B cell (primary cell): ENCODE data around the gene FMN1. TPM values are rescaled to one million over a fixed set of nuclear protein-coding genes. Genes with fewer than 3 reads are reported as not detected.
"Not testable (repeated sequence)": the region's sequence is repeated elsewhere in the genome, so short reads cannot be mapped to it uniquely, and the experiment has no call there.

Experiments used
- ATAC-seq: fragments of 200-7000 bp; cut with Tn5 transposase; one replicate; pipeline ENCODE4 v1.10.0; 2021; ENCODE audit warnings: low read depth, mild to moderate bottlenecking, moderate number of reproducible peaks, moderate library complexity
- CTCF ChIA-PET: fragments of 350-600 bp; sonication (Branson Sonifier 250); formaldehyde crosslinking; loops from one replicate; lab custom pipeline; 2021; ENCODE audit warnings: antibody characterized with exemption, inconsistent platforms; lab: Charles Lee
- POLR2A ChIA-PET: fragments of 350-600 bp; sonication (Branson Sonifier 250); formaldehyde crosslinking; loops from one replicate; lab custom pipeline; 2021; ENCODE audit warnings: antibody characterized with exemption; lab: Charles Lee
- DNase-seq: peaks from one replicate; pipeline ENCODE4 v3.0.0; 2013
- H2AFZ ChIP-seq: 2 replicates; pipeline ENCODE4 v1.6.1; 2012; ENCODE audit warnings: mild to moderate bottlenecking, low read depth, low read length; ENCODE audit not compliant: insufficient read depth, poor library complexity, severe bottlenecking
- H3K27ac ChIP-seq, 2 donors: 1 replicate in 1 of 2; 2 replicates in 1 of 2; pipeline ENCODE4 v1.5.1; 2012 to 2013; ENCODE audit warnings: low read length in 2 of 2, mild to moderate bottlenecking in 2 of 2, moderate library complexity in 1 of 2
- H3K27me3 ChIP-seq, 4 experiments: fragments of 200-600 bp in 1 of 4; sonication (generic) in 1 of 4; replicated peaks in 1 of 4; 1 replicate in 2 of 4; 2 replicates in 2 of 4; pipeline versions ENCODE4 v1.6.1 to v1.7.0; 2013 to 2016; ENCODE audit warnings: low read length in 3 of 4, mild to moderate bottlenecking in 2 of 4, mixed read lengths in 1 of 4, moderate library complexity in 1 of 4; ENCODE audit not compliant: insufficient read depth in 4 of 4, control insufficient read depth in 3 of 4; ENCODE audit errors: control extremely low read depth in 1 of 4
- H3K36me3 ChIP-seq, 2 experiments: replicated peaks in 1 of 2; 1 replicate in 1 of 2; 2 replicates in 1 of 2; pipeline versions ENCODE4 v1.6.1 to v1.7.1; 2013; ENCODE audit warnings: low read length in 1 of 2; ENCODE audit not compliant: insufficient read depth in 2 of 2, control insufficient read depth in 1 of 2; ENCODE audit errors: control extremely low read depth in 1 of 2, extremely low read depth in 1 of 2
- H3K4me1 ChIP-seq, 2 donors: fragments of 200-600 bp in 1 of 2; sonication (generic) in 1 of 2; 1 replicate in 1 of 2; 2 replicates in 1 of 2; pipeline versions ENCODE4 v1.5.1 to v1.6.1; 2013 to 2017; ENCODE audit warnings: low read length in 2 of 2; ENCODE audit not compliant: control insufficient read depth in 2 of 2, insufficient read depth in 2 of 2
- H3K4me2 ChIP-seq: replicated peaks from 2 replicates; pipeline ENCODE3; 2012; ENCODE audit warnings: mild to moderate bottlenecking, low read depth, low read length; ENCODE audit not compliant: poor library complexity, severe bottlenecking
- H3K4me3 ChIP-seq, 5 experiments: fragments of 200-600 bp in 1 of 5; sonication (generic) in 1 of 5; 1 replicate in 3 of 5; 2 replicates in 2 of 5; pipeline versions ENCODE4 v1.5.1 to v1.7.0; 2011 to 2016; ENCODE audit warnings: low read length in 4 of 5, mild to moderate bottlenecking in 4 of 5, low read depth in 2 of 5, control low read depth in 1 of 5, moderate library complexity in 1 of 5; ENCODE audit not compliant: insufficient read depth in 1 of 5; ENCODE audit errors: control extremely low read depth in 1 of 5, extremely low read depth in 1 of 5
- H3K79me2 ChIP-seq: fragments of 200-600 bp; sonication (generic); one replicate; pipeline ENCODE4 v1.6.0; 2016; ENCODE audit warnings: low read length; ENCODE audit not compliant: control insufficient read depth, insufficient read depth
- H3K9ac ChIP-seq: fragments of 200-600 bp; sonication (generic); 2 replicates; pipeline ENCODE4 v1.6.1; 2017; ENCODE audit warnings: mild to moderate bottlenecking, low read length, moderate library complexity
- H3K9me3 ChIP-seq, 3 donors: one replicate each; pipeline versions ENCODE4 v1.6.1 to v1.7.1; 2013; ENCODE audit warnings: low read length in 2 of 3; ENCODE audit not compliant: control insufficient read depth in 2 of 3, insufficient read depth in 1 of 3; ENCODE audit errors: control extremely low read depth in 1 of 3
- H4K20me1 ChIP-seq: 2 replicates; pipeline ENCODE4 v1.6.0; 2012; ENCODE audit warnings: mild to moderate bottlenecking, low read length; ENCODE audit not compliant: insufficient read depth, control insufficient read depth, poor library complexity, severe bottlenecking
- H3K27ac Mint-ChIP-seq: one replicate; pipeline ENCODE4 v1.8.0; 2021; ENCODE audit warnings: mixed read lengths
- H3K27me3 Mint-ChIP-seq: one replicate; pipeline ENCODE4 v1.8.0; 2021; ENCODE audit warnings: mixed read lengths
- H3K4me1 Mint-ChIP-seq: one replicate; pipeline ENCODE4 v1.8.0; 2021; ENCODE audit warnings: mixed read lengths
- H3K4me3 Mint-ChIP-seq: one replicate; pipeline ENCODE4 v1.8.0; 2021; ENCODE audit warnings: mixed read lengths
- H3K9me3 Mint-ChIP-seq: one replicate; pipeline ENCODE4 v1.8.0; 2022; ENCODE audit warnings: mixed read lengths; ENCODE audit not compliant: insufficient read depth
- EZH2 ChIP-seq: IDR thresholded peaks from 2 replicates; pipeline ENCODE4 v1.6.1; 2012; ENCODE audit warnings: borderline replicate concordance, low read depth, mild to moderate bottlenecking, moderate library complexity, low read length; ENCODE audit not compliant: insufficient read depth, poor library complexity, severe bottlenecking
- WGBS: methylation state at CpG from one replicate; pipeline ENCODE4 v1.1.5; 2013; ENCODE audit warnings: missing lambda C conversion rate; ENCODE audit not compliant: insufficient coverage; 5-methylcytosine and 5-hydroxymethylcytosine counted together
- intact Hi-C: fragments of 100-400 bp; cut with micrococcal nuclease; formaldehyde crosslinking; loops from one replicate; pipeline ENCODE4 v1.10.0; 2022
- polyA plus RNA-seq: library from polyadenylated mRNA; depleted of rRNA; stranded (reverse); fragments of >200 nt; gene quantifications from 2 replicates; pipeline ENCODE4 v1.2.3, GENCODE V29; 2012
- total RNA-seq, 2 donors: library from RNA; stranded (reverse); fragments of 120-200 nt in 1 of 2; gene quantifications; 1 replicate in 1 of 2; 2 replicates in 1 of 2; pipeline versions ENCODE4 v1.2.3 to v1.2.4, GENCODE V29; 2013 to 2022
- TF ChIP-seq, protein P1 (sequence below): fragments of 200-600 bp; IDR thresholded peaks from one replicate; pipeline ENCODE4 v1.8.0; 2022; ENCODE audit warnings: antibody characterized with exemption, mild to moderate bottlenecking

FMN1 gene
- total and polyA plus RNA-seq, 2 donors (not counting 1 experiment from before 2014, with no cell fraction given): 0.21 to 0.96 TPM

DNA sequence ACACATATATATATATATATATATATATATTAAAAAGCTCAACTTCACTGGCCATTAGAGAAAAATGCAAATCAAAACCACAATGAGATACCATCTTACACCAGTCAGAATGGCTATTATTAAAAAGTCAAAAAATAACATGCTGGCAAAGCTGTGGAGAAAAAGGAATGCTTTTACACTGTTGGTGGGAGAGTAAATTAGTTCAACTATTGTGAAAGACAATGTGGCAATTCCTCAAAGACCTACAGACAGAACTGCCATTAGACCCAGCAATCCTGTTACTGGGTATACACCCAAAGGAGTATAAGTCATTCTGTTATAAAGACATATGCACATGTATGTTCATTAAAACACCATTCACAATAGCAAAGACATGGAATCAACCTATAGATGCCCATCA is 244.5 kb downstream of the FMN1 start:
- H2AFZ ChIP-seq, H3K79me2 ChIP-seq, H3K36me3 ChIP-seq, H3K9ac ChIP-seq, H3K4me3 Mint-ChIP-seq, H3K27ac Mint-ChIP-seq, H3K4me2 ChIP-seq, H3K4me1 Mint-ChIP-seq, ATAC-seq, intact Hi-C loops, H3K4me3 ChIP-seq, H3K9me3 Mint-ChIP-seq, H3K27ac ChIP-seq, H3K27me3 ChIP-seq, DNase-seq, POLR2A ChIA-PET, H3K27me3 Mint-ChIP-seq, H3K9me3 ChIP-seq, H3K4me1 ChIP-seq, H4K20me1 ChIP-seq: not testable (repeated sequence)
- CTCF ChIA-PET: interaction anchor here (0.6 kb wide), 1 partner anchor 14 kb away, joined by 3 read pairs; no protein-coding TSS in a partner anchor

- POLR2A ChIA-PET: no interaction called here
- Histone ChIP-seq H3K4me2 (no peak overlapping the region), H2AFZ (no peak overlapping the region), H3K79me2 (no peaks in the 10 kb centered on the region), H4K20me1 (no peaks in the 10 kb centered on the region), H3K4me3 (no peak overlapping the region), H3K36me3 (no peaks in the 10 kb centered on the region), H3K4me1 (no peaks in the 10 kb centered on the region), H3K9me3 (peaks cover 0 to 1% (median 0%) of the 10 kb centered on the region in 3 donors), H3K27me3 (no peaks in the 10 kb centered on the region), H3K27ac (no peak overlapping the region), H3K9ac (no peak overlapping the region)
- H3K27ac Mint-ChIP-seq: no peak overlapping the region
- H3K9me3 Mint-ChIP-seq: peaks cover 6% of the 10 kb centered on the region
- ATAC-seq (no peak), DNase-seq (no peak)
- peaks cover 11% of the 10 kb centered on the region for H3K27me3 Mint-ChIP-seq
- CTCF ChIA-PET: interaction anchor here (1.6 to 2.4 kb wide), 4 partner anchors 10 to 284 kb away, joined by 4 to 10 read pairs (median 6); no protein-coding TSS in a partner anchor
- H3K4me1 Mint-ChIP-seq: no peaks in the 10 kb centered on the region
- no peak overlapping the region for H3K4me3 Mint-ChIP-seq
- TF ChIP-seq, protein P1, sequence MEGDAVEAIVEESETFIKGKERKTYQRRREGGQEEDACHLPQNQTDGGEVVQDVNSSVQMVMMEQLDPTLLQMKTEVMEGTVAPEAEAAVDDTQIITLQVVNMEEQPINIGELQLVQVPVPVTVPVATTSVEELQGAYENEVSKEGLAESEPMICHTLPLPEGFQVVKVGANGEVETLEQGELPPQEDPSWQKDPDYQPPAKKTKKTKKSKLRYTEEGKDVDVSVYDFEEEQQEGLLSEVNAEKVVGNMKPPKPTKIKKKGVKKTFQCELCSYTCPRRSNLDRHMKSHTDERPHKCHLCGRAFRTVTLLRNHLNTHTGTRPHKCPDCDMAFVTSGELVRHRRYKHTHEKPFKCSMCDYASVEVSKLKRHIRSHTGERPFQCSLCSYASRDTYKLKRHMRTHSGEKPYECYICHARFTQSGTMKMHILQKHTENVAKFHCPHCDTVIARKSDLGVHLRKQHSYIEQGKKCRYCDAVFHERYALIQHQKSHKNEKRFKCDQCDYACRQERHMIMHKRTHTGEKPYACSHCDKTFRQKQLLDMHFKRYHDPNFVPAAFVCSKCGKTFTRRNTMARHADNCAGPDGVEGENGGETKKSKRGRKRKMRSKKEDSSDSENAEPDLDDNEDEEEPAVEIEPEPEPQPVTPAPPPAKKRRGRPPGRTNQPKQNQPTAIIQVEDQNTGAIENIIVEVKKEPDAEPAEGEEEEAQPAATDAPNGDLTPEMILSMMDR: no peak
- no peak for TF ChIP-seq EZH2
- WGBS: 95% methylated on average over 2 of the region's 4 CpGs
- intact Hi-C loops: no loop called here
Observed at GRCh38 chr15:32946210-32946609, 248.3 kb downstream of the FMN1 start.
